ENCODE data around the gene CFAP77. TPM values are rescaled to one million over a fixed set of nuclear protein-coding genes. Genes with fewer than 3 reads are reported as not detected.
A peak's percentile ranks its signal among the peaks of the same experiment; 100 is the strongest.

The CFAP77 gene
- total RNA-seq, 1 donor from 2014 or later = not detected

GRCh38 chr9:132408521-132408920 is 1.5 kb upstream of the CFAP77 start:
- no peak for DNase-seq (ENCODE audit: low spot score)

- DNase-seq (ENCODE audit: low spot score) = no peak
Measured at GRCh38 chr9:132410642-132411041, 631 bp downstream of the CFAP77 start.

- peak; percentile 20 for DNase-seq (ENCODE audit: low spot score)
Measured at GRCh38 chr9:132411091-132411508, 1.1 kb downstream of the CFAP77 start.

- no peak for DNase-seq (ENCODE audit: low spot score)
Measured at GRCh38 chr9:132412089-132412488, 2.1 kb downstream of the CFAP77 start.

- no peak for DNase-seq (ENCODE audit: low spot score)
Measured at GRCh38 chr9:132413926-132414325, 3.9 kb downstream of the CFAP77 start.

- DNase-seq (ENCODE audit: low spot score) = no peak
Measured at GRCh38 chr9:132414731-132415130, 4.7 kb downstream of the CFAP77 start.

- DNase-seq (ENCODE audit: low spot score) = no peak
Measured at GRCh38 chr9:132415181-132415580, 5.2 kb downstream of the CFAP77 start.

GRCh38 chr9:132418726-132419363 is 8.8 kb downstream of the CFAP77 start:
- DNase-seq (ENCODE audit: low spot score) = no peak

- DNase-seq (ENCODE audit: low spot score) = no peak
Measured at GRCh38 chr9:132422574-132422973, 12.6 kb downstream of the CFAP77 start.

- no peak for DNase-seq (ENCODE audit: low spot score)
Measured at GRCh38 chr9:132423503-132423902, 13.5 kb downstream of the CFAP77 start.

GRCh38 chr9:132424857-132425674 is 15.1 kb downstream of the CFAP77 start:
- DNase-seq (ENCODE audit: low spot score) = no peak

- no peak for DNase-seq (ENCODE audit: low spot score)
Measured at GRCh38 chr9:132425675-132426062, 15.7 kb downstream of the CFAP77 start.

GRCh38 chr9:132426639-132427414 is 16.8 kb downstream of the CFAP77 start:
- no peak for DNase-seq (ENCODE audit: low spot score)

- DNase-seq (ENCODE audit: low spot score) = no peak
Measured at GRCh38 chr9:132430998-132431397, 21.0 kb downstream of the CFAP77 start.

- no peak for DNase-seq (ENCODE audit: low spot score)
Measured at GRCh38 chr9:132434881-132435280, 24.9 kb downstream of the CFAP77 start.

- DNase-seq (ENCODE audit: low spot score) = no peak
Measured at GRCh38 chr9:132439153-132439552, 29.1 kb downstream of the CFAP77 start.

GRCh38 chr9:132440735-132441134 is 30.7 kb downstream of the CFAP77 start:
- no peak for DNase-seq (ENCODE audit: low spot score)

GRCh38 chr9:132441404-132441803 is 31.4 kb downstream of the CFAP77 start:
- no peak for DNase-seq (ENCODE audit: low spot score)

- no peak for DNase-seq (ENCODE audit: low spot score)
Measured at GRCh38 chr9:132443951-132444607, 34.1 kb downstream of the CFAP77 start.

- DNase-seq (ENCODE audit: low spot score) = no peak
Measured at GRCh38 chr9:132446887-132447286, 36.9 kb downstream of the CFAP77 start.

- no peak for DNase-seq (ENCODE audit: low spot score)
Measured at GRCh38 chr9:132447346-132447745, 37.3 kb downstream of the CFAP77 start.

GRCh38 chr9:132447902-132448301 is 37.9 kb downstream of the CFAP77 start:
- DNase-seq (ENCODE audit: low spot score) = no peak
